GM23248 (cell line): ENCODE results near the gene FNDC7. TPM values are rescaled to one million over a fixed set of nuclear protein-coding genes. Genes with fewer than 3 reads are reported as not detected.
A peak's percentile ranks its signal among the peaks of the same experiment; 100 is the strongest.

Source experiments
- DNase-seq: peaks from one replicate; pipeline ENCODE4 v3.0.0-alpha.2; 2015
- H2AFZ ChIP-seq: fragments of 200-600 bp; sonication (generic); 2 replicates; pipeline ENCODE4 v1.6.1; 2016; ENCODE audit warnings: antibody characterized with exemption
- H3F3A ChIP-seq: fragments of 200-600 bp; sonication (generic); 2 replicates; pipeline ENCODE4 v1.6.1; 2016; ENCODE audit warnings: mild to moderate bottlenecking, antibody characterized with exemption, mixed run types; ENCODE audit not compliant: insufficient read depth
- H3K27ac ChIP-seq: fragments of 200-600 bp; sonication (generic); 2 replicates; pipeline ENCODE4 v1.5.1; 2016; ENCODE audit warnings: mild to moderate bottlenecking
- H3K27me3 ChIP-seq: fragments of 200-600 bp; sonication (generic); replicated peaks from 2 replicates; pipeline ENCODE4 v1.6.1; 2016; ENCODE audit warnings: mild to moderate bottlenecking; ENCODE audit not compliant: insufficient read depth
- H3K36me3 ChIP-seq: fragments of 200-600 bp; sonication (generic); 2 replicates; pipeline ENCODE4 v1.6.1; 2016; ENCODE audit warnings: low read depth, mild to moderate bottlenecking
- H3K4me1 ChIP-seq: fragments of 200-600 bp; sonication (generic); 2 replicates; pipeline ENCODE4 v1.6.1; 2016; ENCODE audit warnings: mild to moderate bottlenecking; ENCODE audit not compliant: insufficient read depth
- H3K4me2 ChIP-seq: fragments of 200-600 bp; sonication (generic); one replicate; pipeline ENCODE4 v1.6.1; 2016; ENCODE audit warnings: mild to moderate bottlenecking; ENCODE audit not compliant: unreplicated experiment
- H3K4me3 ChIP-seq: fragments of 200-600 bp; sonication (generic); 2 replicates; pipeline ENCODE4 v1.5.1; 2016; ENCODE audit warnings: mild to moderate bottlenecking
- H3K79me2 ChIP-seq: fragments of 200-600 bp; sonication (generic); 2 replicates; pipeline ENCODE4 v1.6.1; 2016; ENCODE audit warnings: mild to moderate bottlenecking; ENCODE audit not compliant: insufficient read depth
- H3K9ac ChIP-seq: fragments of 200-600 bp; sonication (generic); 2 replicates; pipeline ENCODE4 v1.6.1; 2016; ENCODE audit warnings: mild to moderate bottlenecking
- H3K9me2 ChIP-seq: fragments of 200-600 bp; sonication (generic); 2 replicates; pipeline ENCODE4 v1.6.1; 2016; ENCODE audit warnings: mixed run types, mild to moderate bottlenecking, moderate library complexity; ENCODE audit not compliant: insufficient read depth
- H3K9me3 ChIP-seq: fragments of 200-600 bp; sonication (generic); one replicate; pipeline ENCODE4 v1.6.1; 2017; ENCODE audit warnings: low read depth
- H4K20me1 ChIP-seq: fragments of 200-600 bp; sonication (generic); 2 replicates; pipeline ENCODE4 v1.6.0; 2016; ENCODE audit not compliant: insufficient read depth
- EZH2 ChIP-seq: fragments of 200-600 bp; sonication (generic); IDR thresholded peaks from 2 replicates; pipeline ENCODE4 v1.6.1; 2018; ENCODE audit warnings: antibody characterized with exemption, mild to moderate bottlenecking; ENCODE audit not compliant: insufficient read depth, poor library complexity, severe bottlenecking
- EZH2phosphoT487 ChIP-seq: fragments of 200-600 bp; sonication (generic); IDR thresholded peaks from 2 replicates; pipeline ENCODE4 v1.6.1; 2018; ENCODE audit warnings: antibody characterized with exemption, moderate library complexity, mild to moderate bottlenecking, low read depth; ENCODE audit not compliant: insufficient read depth
- WGBS, 2 experiments: methylation state at CpG; one replicate each; pipeline ENCODE4 v1.1.6; 2015 to 2017; ENCODE audit warnings: low lambda C conversion rate in 2 of 2, low coverage in 1 of 2; ENCODE audit errors: missing lambda C conversion rate in 2 of 2; 5-methylcytosine and 5-hydroxymethylcytosine counted together
- in situ Hi-C: fragments of 300-500 bp; cut with MboI; formaldehyde crosslinking; loops from 2 replicates; pipeline ENCODE4 v1.15.0; 2020
- polyA plus RNA-seq: library from polyadenylated mRNA; unstranded; fragments of >200 nt; fragmentation: Nextera tagmentation; extraction: Ambion mirVana; gene quantifications from 2 replicates; pipeline ENCODE4 v1.2.1, GENCODE V29; 2016
- total RNA-seq: library from RNA; depleted of rRNA; stranded (reverse); fragments of >200 nt; shearing (Covaris generic); gene quantifications from 2 replicates; pipeline ENCODE4 v1.2.3, GENCODE V29; 2014; rRNA removed

The FNDC7 gene, protein sequence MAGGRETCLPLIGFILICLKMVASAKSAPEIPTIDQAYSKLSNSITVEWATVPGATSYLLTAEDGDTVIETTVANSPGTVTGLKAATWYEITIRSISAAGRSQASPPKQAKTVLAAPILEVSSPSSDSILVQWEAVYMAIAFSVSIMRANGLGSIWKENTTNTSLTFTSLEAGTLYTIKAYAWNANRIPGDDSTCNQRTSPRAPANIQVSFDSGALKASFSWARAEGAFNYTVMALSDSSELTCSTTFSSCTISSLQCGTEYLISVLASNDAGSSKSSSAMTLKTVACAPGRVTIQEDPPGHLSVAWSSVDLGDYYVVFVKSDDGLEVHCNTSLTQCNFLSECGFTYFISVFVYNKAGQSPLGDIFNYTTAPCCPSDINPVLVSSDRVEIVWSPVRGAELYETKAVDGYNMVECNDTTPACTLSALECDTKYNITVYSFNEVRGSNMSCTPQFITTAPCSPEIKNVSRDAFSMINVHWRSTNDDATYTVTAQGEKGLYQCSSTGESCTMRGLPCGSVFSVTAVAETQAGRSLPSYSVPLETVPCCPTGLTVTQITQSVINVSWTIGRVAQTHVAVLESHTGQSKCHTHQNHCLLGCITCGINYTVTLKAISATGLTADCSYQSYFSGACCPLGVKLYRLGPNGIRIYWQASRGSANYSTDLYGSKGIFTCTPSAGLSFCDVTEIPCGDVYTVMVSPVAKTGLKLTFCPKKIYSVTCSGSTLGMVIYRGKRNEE
- total RNA-seq: not detected in 2 replicates
- polyA plus RNA-seq: not detected in 2 replicates

DNA sequence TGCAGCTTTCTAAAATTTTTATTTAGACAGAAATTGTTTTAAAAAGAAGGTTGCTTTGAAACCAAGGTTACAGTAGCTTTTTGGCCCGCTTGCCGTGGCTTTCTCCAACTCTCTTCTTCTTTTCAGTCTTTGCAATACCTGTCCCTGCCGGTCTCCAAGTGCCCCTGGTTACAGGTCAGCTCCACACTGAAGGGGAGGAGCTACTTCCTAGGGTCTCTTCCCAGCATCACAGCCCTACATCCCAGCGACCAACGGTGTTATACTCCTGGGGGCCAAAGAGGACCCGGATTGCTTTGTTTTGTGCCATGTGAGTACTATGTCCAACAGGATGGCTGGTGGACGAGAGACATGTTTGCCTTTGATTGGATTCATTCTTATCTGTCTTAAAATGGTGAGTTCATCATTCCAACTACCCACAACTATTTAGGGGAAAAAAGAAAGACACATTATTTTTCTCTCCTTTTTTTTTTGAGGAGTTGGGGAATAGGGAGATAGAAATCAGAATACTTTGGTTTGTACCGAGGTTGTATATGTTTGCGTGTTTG lies at the start of gene FNDC7:
TSS of gene FNDC7 (plus strand) at position 303 of the 545 bp plus-strand sequence. CDS start at position 329, 26 bp downstream.
- no peaks in the 10 kb centered on the region for H3F3A ChIP-seq
- no peak within 1 kb of the TSS for H3K4me3 ChIP-seq
- H3K36me3 ChIP-seq: no peaks in the 10 kb centered on the region
- no peaks in the 10 kb centered on the region for H4K20me1 ChIP-seq
- peak within 1 kb of the TSS; percentile 47; the same call in 1 of the 2 replicates for H2AFZ ChIP-seq
- no peak within 1 kb of the TSS for H3K4me2 ChIP-seq
- no peak within 1 kb of the TSS for H3K9ac ChIP-seq
- in situ Hi-C loops: no loop called here
- DNase-seq: no peak
- no peak within 1 kb of the TSS for H3K27ac ChIP-seq
- no peaks in the 10 kb centered on the region for H3K9me2 ChIP-seq
- no peaks in the 10 kb centered on the region for H3K79me2 ChIP-seq
- no peaks in the 10 kb centered on the region for H3K27me3 ChIP-seq
- TF ChIP-seq EZH2 (no peak), EZH2phosphoT487 (no peak)
- 51 to 52% methylated on average over 9 of the region's 9 CpGs for WGBS, 2 experiments
- no peaks in the 10 kb centered on the region for H3K9me3 ChIP-seq
- no peaks in the 10 kb centered on the region for H3K4me1 ChIP-seq

DNA sequence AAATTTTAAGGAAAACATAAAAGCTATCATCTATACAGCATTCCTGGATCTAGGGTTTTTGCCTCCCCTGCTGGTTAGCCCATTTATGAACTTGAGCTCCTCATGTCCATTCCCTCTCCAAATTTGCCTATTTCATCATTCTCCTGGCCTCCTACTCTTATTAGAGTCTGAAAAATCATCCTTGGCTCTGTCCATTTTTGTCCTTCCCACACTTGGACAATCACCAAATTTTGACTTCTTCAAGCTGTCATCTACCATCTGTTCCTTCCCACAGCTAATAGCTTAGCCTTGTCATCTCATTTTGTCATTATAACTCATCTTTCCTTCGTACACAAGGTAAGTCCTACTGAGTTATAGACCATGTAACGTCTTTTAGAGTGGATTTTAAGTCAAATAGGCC lies 49.6 kb upstream of the FNDC7 start:
- H3K4me1 ChIP-seq: peaks cover 5% of the 10 kb centered on the region; the same call in 1 of the 2 replicates
- no peak overlapping the region for H3K27ac ChIP-seq
- TF ChIP-seq EZH2phosphoT487 (no peak), EZH2 (no peak)
- peak; percentile 4 for DNase-seq
- H3K79me2 ChIP-seq: no peaks in the 10 kb centered on the region
- no peak overlapping the region for H2AFZ ChIP-seq
- no peaks in the 10 kb centered on the region for H4K20me1 ChIP-seq
- no peak overlapping the region for H3K4me2 ChIP-seq
- no peaks in the 10 kb centered on the region for H3K9me3 ChIP-seq
- H3K9me2 ChIP-seq: no peaks in the 10 kb centered on the region
- 22 to 26% methylated on average over 2 of the region's 2 CpGs for WGBS, 2 experiments
- in situ Hi-C loops: no loop called here
- no peak overlapping the region for H3K9ac ChIP-seq
- peaks cover 5% of the 10 kb centered on the region; the same call in 1 of the 2 replicates for H3F3A ChIP-seq
- no peaks in the 10 kb centered on the region for H3K27me3 ChIP-seq
- no peak overlapping the region for H3K4me3 ChIP-seq
- no peaks in the 10 kb centered on the region for H3K36me3 ChIP-seq

DNA sequence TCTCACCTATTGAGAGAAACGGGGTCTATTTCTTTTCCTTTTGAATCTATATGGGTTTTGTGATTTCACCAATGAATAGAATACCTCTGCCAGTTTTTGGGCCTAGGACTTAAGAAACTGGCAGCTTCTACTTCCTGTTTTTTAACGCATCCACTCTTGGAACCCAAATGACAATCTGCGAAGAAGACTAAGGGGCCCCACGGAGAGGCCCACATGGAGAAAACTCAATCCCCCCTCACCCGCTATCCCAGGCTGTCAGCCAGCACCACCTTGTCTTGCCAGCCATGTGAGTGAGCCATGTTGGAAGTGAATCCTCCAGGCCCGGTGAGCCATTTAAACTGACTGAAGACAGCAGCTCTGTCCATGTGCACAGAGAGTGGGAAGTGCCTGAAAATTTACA lies 48.2 kb upstream of the FNDC7 start:
- no peaks in the 10 kb centered on the region for H4K20me1 ChIP-seq
- in situ Hi-C loops: no loop called here
- no peaks in the 10 kb centered on the region for H3K9me2 ChIP-seq
- H3F3A ChIP-seq: peaks cover 5% of the 10 kb centered on the region; the same call in 1 of the 2 replicates
- DNase-seq: no peak
- H3K4me2 ChIP-seq: no peak overlapping the region
- H3K4me1 ChIP-seq: peaks cover 5% of the 10 kb centered on the region; the same call in 1 of the 2 replicates
- H3K79me2 ChIP-seq: no peaks in the 10 kb centered on the region
- H2AFZ ChIP-seq: no peak overlapping the region
- 95 to 98% methylated on average over 6 of the region's 6 CpGs for WGBS, 2 experiments
- H3K27ac ChIP-seq: no peak overlapping the region
- no peaks in the 10 kb centered on the region for H3K36me3 ChIP-seq
- H3K27me3 ChIP-seq: no peaks in the 10 kb centered on the region
- H3K9me3 ChIP-seq: no peaks in the 10 kb centered on the region
- no peak overlapping the region for H3K9ac ChIP-seq
- TF ChIP-seq EZH2phosphoT487: no peak
- TF ChIP-seq EZH2: no peak
- no peak overlapping the region for H3K4me3 ChIP-seq

GRCh38 chr1:108665067-108665466 lies 47.6 kb upstream of the FNDC7 start:
- H3K36me3 ChIP-seq: no peaks in the 10 kb centered on the region
- TF ChIP-seq EZH2 (no peak), EZH2phosphoT487 (no peak)
- no peaks in the 10 kb centered on the region for H3K9me2 ChIP-seq
- H3K4me2 ChIP-seq: no peak overlapping the region
- H4K20me1 ChIP-seq: no peaks in the 10 kb centered on the region
- no peaks in the 10 kb centered on the region for H3K27me3 ChIP-seq
- in situ Hi-C loops: no loop called here
- no peak overlapping the region for H3K27ac ChIP-seq
- H3K4me3 ChIP-seq: no peak overlapping the region
- H2AFZ ChIP-seq: no peak overlapping the region
- no peak for DNase-seq
- H3K9me3 ChIP-seq: no peaks in the 10 kb centered on the region
- H3F3A ChIP-seq: peaks cover 5% of the 10 kb centered on the region; the same call in 1 of the 2 replicates
- H3K79me2 ChIP-seq: no peaks in the 10 kb centered on the region
- WGBS, 2 experiments: 72 to 90% methylated on average over 2 of the region's 2 CpGs
- no peak overlapping the region for H3K9ac ChIP-seq
- peaks cover 5% of the 10 kb centered on the region; the same call in 1 of the 2 replicates for H3K4me1 ChIP-seq
